Esophagus muscularis mucosa (tissue), 4 donors: ENCODE data around the gene CUX1.

Experiments used
- EP300 ChIP-seq: sonication (generic); formaldehyde crosslinking; IDR thresholded peaks from one replicate; pipeline ENCODE4 v1.6.1; 2017; ENCODE audit warnings: antibody characterized with exemption
- POLR2A ChIP-seq: fragments of 450-650 bp; IDR thresholded peaks from one replicate; pipeline ENCODE4 v1.6.1; 2017; ENCODE audit warnings: antibody characterized with exemption, moderate library complexity, mild to moderate bottlenecking, low read depth
- TF ChIP-seq, protein P1 (sequence below), 3 experiments: fragments of 200-600 bp in 2 of 3; fragments of 450-650 bp in 1 of 3; sonication (generic) in 2 of 3; IDR thresholded peaks; one replicate each; pipeline ENCODE4 v1.5.1; 2017 to 2019; ENCODE audit warnings: antibody characterized with exemption in 3 of 3, mild to moderate bottlenecking in 2 of 3, moderate library complexity in 1 of 3

DNA sequence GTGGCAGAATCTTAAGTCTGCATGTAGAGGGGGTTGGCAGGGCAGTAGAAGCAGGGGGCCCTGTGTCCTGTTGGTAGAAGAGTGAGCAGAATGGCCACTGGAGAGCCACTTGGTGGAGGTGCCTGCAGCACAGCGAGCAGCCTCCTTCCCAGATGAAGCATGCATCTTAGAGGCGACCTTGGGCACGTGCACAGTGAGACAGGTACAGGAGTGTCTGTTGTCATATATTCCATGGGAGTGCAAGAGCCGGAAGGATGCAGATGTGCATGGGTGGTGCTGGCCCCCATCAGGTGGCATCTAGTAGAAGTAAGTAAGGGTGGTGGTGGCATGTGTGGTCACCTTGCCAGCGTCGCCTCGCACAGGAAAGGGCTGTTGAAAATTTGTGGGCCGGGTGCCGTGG lies 53.9 kb downstream of the CUX1 start:
- TF ChIP-seq, protein P1, sequence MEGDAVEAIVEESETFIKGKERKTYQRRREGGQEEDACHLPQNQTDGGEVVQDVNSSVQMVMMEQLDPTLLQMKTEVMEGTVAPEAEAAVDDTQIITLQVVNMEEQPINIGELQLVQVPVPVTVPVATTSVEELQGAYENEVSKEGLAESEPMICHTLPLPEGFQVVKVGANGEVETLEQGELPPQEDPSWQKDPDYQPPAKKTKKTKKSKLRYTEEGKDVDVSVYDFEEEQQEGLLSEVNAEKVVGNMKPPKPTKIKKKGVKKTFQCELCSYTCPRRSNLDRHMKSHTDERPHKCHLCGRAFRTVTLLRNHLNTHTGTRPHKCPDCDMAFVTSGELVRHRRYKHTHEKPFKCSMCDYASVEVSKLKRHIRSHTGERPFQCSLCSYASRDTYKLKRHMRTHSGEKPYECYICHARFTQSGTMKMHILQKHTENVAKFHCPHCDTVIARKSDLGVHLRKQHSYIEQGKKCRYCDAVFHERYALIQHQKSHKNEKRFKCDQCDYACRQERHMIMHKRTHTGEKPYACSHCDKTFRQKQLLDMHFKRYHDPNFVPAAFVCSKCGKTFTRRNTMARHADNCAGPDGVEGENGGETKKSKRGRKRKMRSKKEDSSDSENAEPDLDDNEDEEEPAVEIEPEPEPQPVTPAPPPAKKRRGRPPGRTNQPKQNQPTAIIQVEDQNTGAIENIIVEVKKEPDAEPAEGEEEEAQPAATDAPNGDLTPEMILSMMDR (IDR thresholded peaks at IDR 0.05) = no peak
- TF ChIP-seq EP300 (no peak), POLR2A (no peak)
